ENCODE results near the gene PTPRE. TPM values are rescaled to one million over a fixed set of nuclear protein-coding genes. Genes with fewer than 3 reads are reported as not detected.

The PTPRE gene
- total and polyA plus RNA-seq, 2 donors = 12.3 to 15.2 TPM

GRCh38 chr10:127976701-127977356 lies 69.9 kb downstream of the PTPRE start:
- WGBS = 88% methylated on average over 8 of the region's 8 CpGs

GRCh38 chr10:127977357-127978009 lies 70.6 kb downstream of the PTPRE start:
- no peaks in the 10 kb centered on the region for H3K9me3 ChIP-seq (ENCODE audit: control insufficient read depth in 2 of 2, insufficient read depth in 1 of 2, low read length in 1 of 2)
- no peak overlapping the region for H3K27ac ChIP-seq (ENCODE audit: low read depth in 1 of 2, low read length in 1 of 2)
- WGBS = 72% methylated on average over 12 of the region's 12 CpGs
- no peaks in the 10 kb centered on the region for H3K36me3 ChIP-seq (ENCODE audit: control insufficient read depth in 2 of 2, insufficient read depth in 2 of 2, low read length in 1 of 2)
- H3K4me3 ChIP-seq (ENCODE audit: low read length in 2 of 2) = no peak overlapping the region
- DNase-seq (ENCODE audit: low read depth in 6 of 9, low spot score in 9 of 9) = no peak
- H3K4me1 ChIP-seq (ENCODE audit: control insufficient read depth in 2 of 2, insufficient read depth in 2 of 2, low read length in 2 of 2) = no peaks in the 10 kb centered on the region
- H3K27me3 ChIP-seq (ENCODE audit: control insufficient read depth in 2 of 2, insufficient read depth in 1 of 2, low read length in 1 of 2) = peaks cover 0 to 9% of the 10 kb centered on the region in 2 donors

More at GRCh38 chr10:127976701-127977356, 69.9 kb downstream of the PTPRE start:
- H3K36me3 ChIP-seq (ENCODE audit: control insufficient read depth in 2 of 2, insufficient read depth in 2 of 2, low read length in 1 of 2) = no peaks in the 10 kb centered on the region
- no peaks in the 10 kb centered on the region for H3K4me1 ChIP-seq (ENCODE audit: control insufficient read depth in 2 of 2, insufficient read depth in 2 of 2, low read length in 2 of 2)
- H3K27me3 ChIP-seq (ENCODE audit: control insufficient read depth in 2 of 2, insufficient read depth in 1 of 2, low read length in 1 of 2) = peaks cover 0 to 9% of the 10 kb centered on the region in 2 donors
- no peaks in the 10 kb centered on the region for H3K9me3 ChIP-seq (ENCODE audit: control insufficient read depth in 2 of 2, insufficient read depth in 1 of 2, low read length in 1 of 2)
- DNase-seq (ENCODE audit: low read depth in 6 of 9, low spot score in 9 of 9) = no peak
- H3K27ac ChIP-seq (ENCODE audit: low read depth in 1 of 2, low read length in 1 of 2) = no peak overlapping the region
- no peak overlapping the region for H3K4me3 ChIP-seq (ENCODE audit: low read length in 2 of 2)

- 98% methylated on average over 9 of the region's 9 CpGs for WGBS
- H3K36me3 ChIP-seq (ENCODE audit: control insufficient read depth in 2 of 2, insufficient read depth in 2 of 2, low read length in 1 of 2) = no peaks in the 10 kb centered on the region
- H3K27ac ChIP-seq (ENCODE audit: low read depth in 1 of 2, low read length in 1 of 2) = no peak overlapping the region
- DNase-seq (ENCODE audit: low read depth in 6 of 9, low spot score in 9 of 9) = no peak
- H3K9me3 ChIP-seq (ENCODE audit: control insufficient read depth in 2 of 2, insufficient read depth in 1 of 2, low read length in 1 of 2) = no peaks in the 10 kb centered on the region
- H3K27me3 ChIP-seq (ENCODE audit: control insufficient read depth in 2 of 2, insufficient read depth in 1 of 2, low read length in 1 of 2) = peaks cover 0 to 9% of the 10 kb centered on the region in 2 donors
- no peaks in the 10 kb centered on the region for H3K4me1 ChIP-seq (ENCODE audit: control insufficient read depth in 2 of 2, insufficient read depth in 2 of 2, low read length in 2 of 2)
- no peak overlapping the region for H3K4me3 ChIP-seq (ENCODE audit: low read length in 2 of 2)
Observed at GRCh38 chr10:127978481-127978880, 71.6 kb downstream of the PTPRE start.

GRCh38 chr10:127979045-127979444 lies 72.1 kb downstream of the PTPRE start:
- no peaks in the 10 kb centered on the region for H3K9me3 ChIP-seq (ENCODE audit: control insufficient read depth in 2 of 2, insufficient read depth in 1 of 2, low read length in 1 of 2)
- 85% methylated on average over 5 of the region's 5 CpGs for WGBS
- H3K4me1 ChIP-seq (ENCODE audit: control insufficient read depth in 2 of 2, insufficient read depth in 2 of 2, low read length in 2 of 2) = no peaks in the 10 kb centered on the region
- H3K36me3 ChIP-seq (ENCODE audit: control insufficient read depth in 2 of 2, insufficient read depth in 2 of 2, low read length in 1 of 2) = no peaks in the 10 kb centered on the region
- peaks cover 0 to 4% of the 10 kb centered on the region in 2 donors for H3K27me3 ChIP-seq (ENCODE audit: control insufficient read depth in 2 of 2, insufficient read depth in 1 of 2, low read length in 1 of 2)
- no peak overlapping the region for H3K4me3 ChIP-seq (ENCODE audit: low read length in 2 of 2)
- no peak overlapping the region for H3K27ac ChIP-seq (ENCODE audit: low read depth in 1 of 2, low read length in 1 of 2)
- DNase-seq (ENCODE audit: low read depth in 6 of 9, low spot score in 9 of 9) = no peak

GRCh38 chr10:127979566-127979965 lies 72.7 kb downstream of the PTPRE start:
- H3K4me3 ChIP-seq (ENCODE audit: low read length in 2 of 2) = no peak overlapping the region
- no peak overlapping the region for H3K27ac ChIP-seq (ENCODE audit: low read depth in 1 of 2, low read length in 1 of 2)
- 92% methylated on average over 2 of the region's 2 CpGs for WGBS
- H3K27me3 ChIP-seq (ENCODE audit: control insufficient read depth in 2 of 2, insufficient read depth in 1 of 2, low read length in 1 of 2) = peaks cover 0 to 3% of the 10 kb centered on the region in 2 donors
- no peaks in the 10 kb centered on the region for H3K9me3 ChIP-seq (ENCODE audit: control insufficient read depth in 2 of 2, insufficient read depth in 1 of 2, low read length in 1 of 2)
- H3K4me1 ChIP-seq (ENCODE audit: control insufficient read depth in 2 of 2, insufficient read depth in 2 of 2, low read length in 2 of 2) = no peaks in the 10 kb centered on the region
- no peaks in the 10 kb centered on the region for H3K36me3 ChIP-seq (ENCODE audit: control insufficient read depth in 2 of 2, insufficient read depth in 2 of 2, low read length in 1 of 2)
- DNase-seq (ENCODE audit: low read depth in 6 of 9, low spot score in 9 of 9) = no peak

- Histone ChIP-seq H3K9me3 (ENCODE audit: control insufficient read depth in 2 of 2, insufficient read depth in 1 of 2, low read length in 1 of 2) (no peaks in the 10 kb centered on the region), H3K4me1 (ENCODE audit: control insufficient read depth in 2 of 2, insufficient read depth in 2 of 2, low read length in 2 of 2) (no peaks in the 10 kb centered on the region), H3K27ac (ENCODE audit: low read depth in 1 of 2, low read length in 1 of 2) (no peak overlapping the region), H3K27me3 (ENCODE audit: control insufficient read depth in 2 of 2, insufficient read depth in 1 of 2, low read length in 1 of 2) (peaks cover 0 to 3% of the 10 kb centered on the region in 2 donors), H3K36me3 (ENCODE audit: control insufficient read depth in 2 of 2, insufficient read depth in 2 of 2, low read length in 1 of 2) (no peaks in the 10 kb centered on the region), H3K4me3 (ENCODE audit: low read length in 2 of 2) (no peak overlapping the region)
- no peak for DNase-seq (ENCODE audit: low read depth in 6 of 9, low spot score in 9 of 9)
- WGBS = 95% methylated on average over 4 of the region's 4 CpGs
Observed at GRCh38 chr10:127980898-127981297, 74.0 kb downstream of the PTPRE start.

- 97% methylated on average over 10 of the region's 10 CpGs for WGBS
Observed at GRCh38 chr10:127982601-127983000, 75.7 kb downstream of the PTPRE start.

GRCh38 chr10:127983344-127984100 lies 76.6 kb downstream of the PTPRE start:
- H3K4me1 ChIP-seq (ENCODE audit: control insufficient read depth in 2 of 2, insufficient read depth in 2 of 2, low read length in 2 of 2) = no peaks in the 10 kb centered on the region
- H3K36me3 ChIP-seq (ENCODE audit: control insufficient read depth in 2 of 2, insufficient read depth in 2 of 2, low read length in 1 of 2) = no peaks in the 10 kb centered on the region
- no peak for DNase-seq (ENCODE audit: low read depth in 6 of 9, low spot score in 9 of 9)
- H3K4me3 ChIP-seq (ENCODE audit: low read length in 2 of 2) = no peak overlapping the region
- WGBS = 75% methylated on average over 19 of the region's 19 CpGs
- H3K27ac ChIP-seq (ENCODE audit: low read depth in 1 of 2, low read length in 1 of 2) = no peak overlapping the region
- no peaks in the 10 kb centered on the region for H3K27me3 ChIP-seq (ENCODE audit: control insufficient read depth in 2 of 2, insufficient read depth in 1 of 2, low read length in 1 of 2)
- no peaks in the 10 kb centered on the region for H3K9me3 ChIP-seq (ENCODE audit: control insufficient read depth in 2 of 2, insufficient read depth in 1 of 2, low read length in 1 of 2)

More at GRCh38 chr10:127982601-127983000, 75.7 kb downstream of the PTPRE start:
- no peaks in the 10 kb centered on the region for H3K36me3 ChIP-seq (ENCODE audit: control insufficient read depth in 2 of 2, insufficient read depth in 2 of 2, low read length in 1 of 2)
- no peaks in the 10 kb centered on the region for H3K4me1 ChIP-seq (ENCODE audit: control insufficient read depth in 2 of 2, insufficient read depth in 2 of 2, low read length in 2 of 2)
- H3K9me3 ChIP-seq (ENCODE audit: control insufficient read depth in 2 of 2, insufficient read depth in 1 of 2, low read length in 1 of 2) = no peaks in the 10 kb centered on the region
- no peak for DNase-seq (ENCODE audit: low read depth in 6 of 9, low spot score in 9 of 9)
- H3K4me3 ChIP-seq (ENCODE audit: low read length in 2 of 2) = no peak overlapping the region
- no peaks in the 10 kb centered on the region for H3K27me3 ChIP-seq (ENCODE audit: control insufficient read depth in 2 of 2, insufficient read depth in 1 of 2, low read length in 1 of 2)
- H3K27ac ChIP-seq (ENCODE audit: low read depth in 1 of 2, low read length in 1 of 2) = no peak overlapping the region

GRCh38 chr10:127984945-127985344 lies 78.0 kb downstream of the PTPRE start:
- Histone ChIP-seq H3K36me3 (ENCODE audit: control insufficient read depth in 2 of 2, insufficient read depth in 2 of 2, low read length in 1 of 2) (no peaks in the 10 kb centered on the region), H3K4me3 (ENCODE audit: low read length in 2 of 2) (no peak overlapping the region), H3K27ac (ENCODE audit: low read depth in 1 of 2, low read length in 1 of 2) (no peak overlapping the region), H3K27me3 (ENCODE audit: control insufficient read depth in 2 of 2, insufficient read depth in 1 of 2, low read length in 1 of 2) (no peaks in the 10 kb centered on the region), H3K9me3 (ENCODE audit: control insufficient read depth in 2 of 2, insufficient read depth in 1 of 2, low read length in 1 of 2) (no peaks in the 10 kb centered on the region), H3K4me1 (ENCODE audit: control insufficient read depth in 2 of 2, insufficient read depth in 2 of 2, low read length in 2 of 2) (no peaks in the 10 kb centered on the region)
- DNase-seq (ENCODE audit: low read depth in 6 of 9, low spot score in 9 of 9) = no peak
- 96% methylated on average over 6 of the region's 6 CpGs for WGBS

Data from thymus (tissue), 11 donors.